A549 (cell line): ENCODE measurements around the gene IL1RL2. TPM values are rescaled to one million over a fixed set of nuclear protein-coding genes. Genes with fewer than 3 reads are reported as not detected.

Source experiments
- ATAC-seq, 2 experiments: fragments of 200-7000 bp in 1 of 2; fragments of >200 bp in 1 of 2; cut with Nextera tagmentation in 1 of 2; cut with Tn5 transposase in 1 of 2; 3 replicates each; pipeline versions ENCODE4 v1.8.0 to v1.9.1; 2018 to 2020; ENCODE audit warnings: mild to moderate bottlenecking in 1 of 2, moderate library complexity in 1 of 2
- CTCF ChIA-PET: fragments of 300-600 bp; sonication (Branson Sonifier 250); formaldehyde crosslinking; extraction: SDS; loops from one replicate; lab custom pipeline; 2021; ENCODE audit warnings: antibody characterized with exemption, inconsistent platforms; lab: Yijun Ruan, JAX
- POLR2A ChIA-PET: fragments of 350-600 bp; formaldehyde crosslinking; extraction: SDS; loops from one replicate; lab custom pipeline; 2021; ENCODE audit warnings: antibody characterized with exemption, inconsistent platforms; lab: Yijun Ruan, JAX
- DNase-seq, 2 experiments: peaks; one replicate each; pipeline versions ENCODE4 v3.0.0 to v3.0.0-alpha.2; 2011 to 2016; ENCODE audit warnings: low read depth in 1 of 2, low spot score in 1 of 2
- FAIRE-seq: peaks from 2 replicates; lab custom pipeline; 2011; peaks lifted over from hg19 to GRCh38; lab: Jason Lieb, UNC
- H3K27ac ChIP-seq, 2 experiments: fragments of >200 bp; sonication (Bioruptor Twin); formaldehyde crosslinking; 3 replicates each; pipeline ENCODE4 v1.5.1; 2016 to 2017
- H3K4me1 ChIP-seq: fragments of >200 bp; sonication (Bioruptor Twin); formaldehyde crosslinking; 3 replicates; pipeline ENCODE4 v1.6.1; 2016
- H3K4me2 ChIP-seq: fragments of >200 bp; sonication (Bioruptor Twin); formaldehyde crosslinking; 3 replicates; pipeline ENCODE4 v1.6.1; 2016
- H3K4me3 ChIP-seq: fragments of >200 bp; sonication (Bioruptor Twin); formaldehyde crosslinking; 3 replicates; pipeline ENCODE4 v1.5.1; 2016
- H3K9me3 ChIP-seq: fragments of >200 bp; sonication (Bioruptor Twin); formaldehyde crosslinking; 3 replicates; pipeline ENCODE4 v1.6.1; 2016
- ELK1 ChIP-seq: fragments of 150-350 bp; IDR thresholded peaks from 2 replicates; pipeline ENCODE4 v1.6.1; 2014; ENCODE audit warnings: low read depth, mild to moderate bottlenecking, low read length
- FOSB ChIP-seq: fragments of 250-450 bp; sonication (Bioruptor Pico); IDR thresholded peaks from 2 replicates; pipeline ENCODE4 v1.5.0; 2020; ENCODE audit warnings: mild to moderate bottlenecking, moderate library complexity
- GATA3 ChIP-seq: IDR thresholded peaks from 2 replicates; pipeline ENCODE4 v1.6.1; 2012; ENCODE audit warnings: borderline replicate concordance
- HEYL ChIP-seq: fragments of 250-450 bp; sonication (Bioruptor Pico); IDR thresholded peaks from 2 replicates; pipeline ENCODE4 v1.8.0; 2021; ENCODE audit warnings: mild to moderate bottlenecking, moderate library complexity
- JUN ChIP-seq, 2 experiments: fragments of >200 bp; sonication (Bioruptor Twin); formaldehyde crosslinking; IDR thresholded peaks; 2 replicates in 1 of 2; 3 replicates in 1 of 2; pipeline ENCODE4 v1.6.1; 2016 to 2017
- KDM1A ChIP-seq: fragments of 200-600 bp; sonication (generic); IDR thresholded peaks from 2 replicates; pipeline ENCODE4 v1.6.1; 2016; ENCODE audit warnings: low read depth, mild to moderate bottlenecking
- NFE2L2 ChIP-seq: fragments of 150-350 bp; conservative IDR thresholded peaks from 2 replicates; pipeline ENCODE4 v1.6.1; 2014; ENCODE audit warnings: low read length
- PBX3 ChIP-seq: IDR thresholded peaks from 2 replicates; pipeline ENCODE4 v1.6.1; 2012
- PHF8 ChIP-seq: fragments of 200-600 bp; sonication (generic); IDR thresholded peaks from 2 replicates; pipeline ENCODE4 v1.6.1; 2016; ENCODE audit warnings: low read depth, mild to moderate bottlenecking, antibody characterized with exemption, moderate library complexity, borderline replicate concordance
- POLR2AphosphoS2 ChIP-seq: conservative IDR thresholded peaks from 2 replicates; pipeline ENCODE4 v1.6.1; 2012; ENCODE audit warnings: low read length, improper control_type of control experiment, inconsistent platforms
- RARB ChIP-seq: fragments of 250-450 bp; sonication (Bioruptor Pico); IDR thresholded peaks from 2 replicates; pipeline ENCODE4 v1.8.0; 2021; ENCODE audit warnings: mild to moderate bottlenecking, moderate library complexity
- SREBF2 ChIP-seq: fragments of 450-650 bp; IDR thresholded peaks from 2 replicates; pipeline ENCODE4 v1.6.1; 2014; ENCODE audit warnings: mild to moderate bottlenecking, moderate library complexity
- WGBS: methylation state at CpG from one replicate; pipeline ENCODE4 v1.1.6; 2017; ENCODE audit errors: missing lambda C conversion rate; 5-methylcytosine and 5-hydroxymethylcytosine counted together
- polyA plus RNA-seq, 4 experiments: library from polyadenylated mRNA; depleted of rRNA in 3 of 4; stranded (reverse); fragments of >200 nt; fragmentation: RNase III in 1 of 4; extraction: RNeasy Plus Mini Kit Qiagen cat#74134 plus additional on column Dnase treatment in 1 of 4; gene quantifications; 2 replicates in 3 of 4; 3 replicates in 1 of 4; pipeline ENCODE4 v1.2.3, GENCODE V29; 2011 to 2017
- TF ChIP-seq, protein P1 (sequence below): IDR thresholded peaks from 2 replicates; pipeline ENCODE4 v1.6.1; 2012
- TF ChIP-seq, protein P2 (sequence below): IDR thresholded peaks from 2 replicates; pipeline ENCODE4 v1.6.1; 2012; ENCODE audit warnings: low read depth, borderline replicate concordance
- TF ChIP-seq, protein P3 (sequence below): fragments of 200-600 bp; sonication (generic); IDR thresholded peaks from 2 replicates; pipeline ENCODE4 v1.6.1; 2016; ENCODE audit warnings: antibody characterized with exemption, mild to moderate bottlenecking, moderate library complexity

The IL1RL2 gene
- polyA plus RNA-seq, 2 of the 4 experiments (the other 2 are of a cell fraction) = 0.05 TPM; not detected in 1

DNA sequence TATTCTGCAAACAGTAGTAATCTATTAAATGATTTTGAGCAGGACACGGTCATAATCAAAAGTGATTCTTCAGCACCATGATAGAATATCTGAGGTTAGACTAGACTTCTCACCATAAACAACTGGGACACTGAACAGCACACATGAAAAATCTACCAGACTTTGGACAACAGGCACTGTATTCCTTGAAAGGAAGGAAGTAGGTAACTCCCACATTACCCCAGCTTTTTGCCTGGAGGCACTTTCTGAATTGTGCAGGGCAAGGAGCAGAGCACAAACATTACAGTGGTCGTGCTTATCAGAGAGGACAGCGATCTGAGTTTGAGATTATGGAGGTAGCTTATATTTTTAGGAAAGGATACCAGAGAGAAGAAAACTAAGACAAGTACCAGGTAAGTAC lies 99.2 kb downstream of the IL1RL2 start:
- ATAC-seq (no peak), FAIRE-seq (no peak), DNase-seq (no peak)
- POLR2A ChIA-PET = interaction anchor here (0.6 kb wide), 1 partner anchor 21 kb away, joined by 3 read pairs; no protein-coding TSS in a partner anchor
- CTCF ChIA-PET = interaction anchor here (0.9 to 1.4 kb wide), 2 partner anchors 10 to 266 kb away, joined by 3 read pairs; no protein-coding TSS in a partner anchor
- WGBS = 13% methylated on average over 3 of the region's 3 CpGs
- Histone ChIP-seq H3K4me2 (no peak overlapping the region), H3K4me3 (no peak overlapping the region), H3K9me3 (no peaks in the 10 kb centered on the region), H3K4me1 (no peaks in the 10 kb centered on the region), H3K27ac (no peak overlapping the region)
- TF ChIP-seq PBX3 (no peak), HEYL (CRISPR knock-in tag) (no peak), RARB (CRISPR knock-in tag) (no peak), JUN (IDR thresholded peaks at IDR 0.05) (no peak), FOSB (CRISPR knock-in tag) (no peak), SREBF2 (no peak), ELK1 (no peak), KDM1A (no peak)
- TF ChIP-seq, protein P1, sequence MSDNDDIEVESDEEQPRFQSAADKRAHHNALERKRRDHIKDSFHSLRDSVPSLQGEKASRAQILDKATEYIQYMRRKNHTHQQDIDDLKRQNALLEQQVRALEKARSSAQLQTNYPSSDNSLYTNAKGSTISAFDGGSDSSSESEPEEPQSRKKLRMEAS = no peak

DNA sequence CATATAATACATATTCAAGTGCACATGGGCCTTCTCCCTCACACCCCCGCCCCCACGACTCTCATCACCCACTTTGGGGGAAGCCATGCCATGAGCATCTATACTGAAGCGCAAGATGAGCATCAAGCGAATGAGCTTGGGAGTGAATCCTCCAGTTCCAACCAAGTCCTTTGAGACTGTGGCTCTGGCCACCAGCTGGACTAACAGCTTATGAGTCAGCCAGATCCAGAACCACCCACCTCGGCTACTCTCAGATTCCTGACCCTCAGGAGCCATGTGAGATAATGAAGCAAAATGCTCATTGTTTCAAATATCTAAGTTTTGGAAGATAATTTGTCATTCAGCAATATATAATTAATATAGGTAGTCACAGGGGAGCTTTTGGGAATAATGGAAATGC lies 102.3 kb downstream of the IL1RL2 start:
- TF ChIP-seq GATA3 = no peak
- TF ChIP-seq, protein P2, sequence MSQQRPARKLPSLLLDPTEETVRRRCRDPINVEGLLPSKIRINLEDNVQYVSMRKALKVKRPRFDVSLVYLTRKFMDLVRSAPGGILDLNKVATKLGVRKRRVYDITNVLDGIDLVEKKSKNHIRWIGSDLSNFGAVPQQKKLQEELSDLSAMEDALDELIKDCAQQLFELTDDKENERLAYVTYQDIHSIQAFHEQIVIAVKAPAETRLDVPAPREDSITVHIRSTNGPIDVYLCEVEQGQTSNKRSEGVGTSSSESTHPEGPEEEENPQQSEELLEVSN = no peak
- TF ChIP-seq NFE2L2 = no peak
- TF ChIP-seq KDM1A = no peak
- no peak for TF ChIP-seq POLR2AphosphoS2
- TF ChIP-seq, protein P3, sequence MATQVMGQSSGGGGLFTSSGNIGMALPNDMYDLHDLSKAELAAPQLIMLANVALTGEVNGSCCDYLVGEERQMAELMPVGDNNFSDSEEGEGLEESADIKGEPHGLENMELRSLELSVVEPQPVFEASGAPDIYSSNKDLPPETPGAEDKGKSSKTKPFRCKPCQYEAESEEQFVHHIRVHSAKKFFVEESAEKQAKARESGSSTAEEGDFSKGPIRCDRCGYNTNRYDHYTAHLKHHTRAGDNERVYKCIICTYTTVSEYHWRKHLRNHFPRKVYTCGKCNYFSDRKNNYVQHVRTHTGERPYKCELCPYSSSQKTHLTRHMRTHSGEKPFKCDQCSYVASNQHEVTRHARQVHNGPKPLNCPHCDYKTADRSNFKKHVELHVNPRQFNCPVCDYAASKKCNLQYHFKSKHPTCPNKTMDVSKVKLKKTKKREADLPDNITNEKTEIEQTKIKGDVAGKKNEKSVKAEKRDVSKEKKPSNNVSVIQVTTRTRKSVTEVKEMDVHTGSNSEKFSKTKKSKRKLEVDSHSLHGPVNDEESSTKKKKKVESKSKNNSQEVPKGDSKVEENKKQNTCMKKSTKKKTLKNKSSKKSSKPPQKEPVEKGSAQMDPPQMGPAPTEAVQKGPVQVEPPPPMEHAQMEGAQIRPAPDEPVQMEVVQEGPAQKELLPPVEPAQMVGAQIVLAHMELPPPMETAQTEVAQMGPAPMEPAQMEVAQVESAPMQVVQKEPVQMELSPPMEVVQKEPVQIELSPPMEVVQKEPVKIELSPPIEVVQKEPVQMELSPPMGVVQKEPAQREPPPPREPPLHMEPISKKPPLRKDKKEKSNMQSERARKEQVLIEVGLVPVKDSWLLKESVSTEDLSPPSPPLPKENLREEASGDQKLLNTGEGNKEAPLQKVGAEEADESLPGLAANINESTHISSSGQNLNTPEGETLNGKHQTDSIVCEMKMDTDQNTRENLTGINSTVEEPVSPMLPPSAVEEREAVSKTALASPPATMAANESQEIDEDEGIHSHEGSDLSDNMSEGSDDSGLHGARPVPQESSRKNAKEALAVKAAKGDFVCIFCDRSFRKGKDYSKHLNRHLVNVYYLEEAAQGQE = no peak
- no peak for TF ChIP-seq RARB (CRISPR knock-in tag)
- TF ChIP-seq PHF8 = no peak
- FAIRE-seq (no peak), DNase-seq (no peak), ATAC-seq (no peak)
- Histone ChIP-seq H3K27ac (no peak overlapping the region), H3K9me3 (no peaks in the 10 kb centered on the region), H3K4me1 (no peaks in the 10 kb centered on the region), H3K4me2 (no peak overlapping the region), H3K4me3 (no peak overlapping the region)
- CTCF ChIA-PET = no interaction called here
- 47% methylated on average over 5 of the region's 5 CpGs for WGBS
- POLR2A ChIA-PET = no interaction called here

Other genes starting within 250 kb of the IL1RL2 start
- gene IL1R2, start 195.1 kb upstream of the IL1RL2 start, polyA plus RNA-seq (2011; rRNA removed) = 1.7 and 2.3 TPM in 2 replicates
- gene IL1R2, start 195.1 kb upstream of the IL1RL2 start, polyA plus RNA-seq (2017; fragmentation: RNase III; extraction: RNeasy Plus Mini Kit Qiagen cat#74134 plus additional on column Dnase treatment) = 0.71 to 0.83 TPM (median 0.71 TPM) in 3 replicates
- 34.7 and 38.0 TPM in 2 replicates for gene IL1R1, start 44.3 kb upstream of the IL1RL2 start, polyA plus RNA-seq (2011; rRNA removed)
- 25.3 to 35.9 TPM (median 32.5 TPM) in 3 replicates for gene IL1R1, start 44.3 kb upstream of the IL1RL2 start, polyA plus RNA-seq (2017; fragmentation: RNase III; extraction: RNeasy Plus Mini Kit Qiagen cat#74134 plus additional on column Dnase treatment)
- gene IL1RL1, start 124.5 kb downstream of the IL1RL2 start, polyA plus RNA-seq (2011; rRNA removed) = 0.77 and 0.84 TPM in 2 replicates
- 0.03 to 0.04 TPM (median 0.03 TPM) in 3 replicates for gene IL1RL1, start 124.5 kb downstream of the IL1RL2 start, polyA plus RNA-seq (2017; fragmentation: RNase III; extraction: RNeasy Plus Mini Kit Qiagen cat#74134 plus additional on column Dnase treatment)
- gene IL18R1, start 168.8 kb downstream of the IL1RL2 start, polyA plus RNA-seq (2011; rRNA removed) = 2.6 and 3.5 TPM in 2 replicates
- 0.73 to 0.99 TPM (median 0.87 TPM) in 3 replicates for gene IL18R1, start 168.8 kb downstream of the IL1RL2 start, polyA plus RNA-seq (2017; fragmentation: RNase III; extraction: RNeasy Plus Mini Kit Qiagen cat#74134 plus additional on column Dnase treatment)
- gene IL18RAP, start 236.1 kb downstream of the IL1RL2 start, polyA plus RNA-seq (2011; rRNA removed) = 0.04 and 0.12 TPM in 2 replicates
- not detected in 3 replicates for gene IL18RAP, start 236.1 kb downstream of the IL1RL2 start, polyA plus RNA-seq (2017; fragmentation: RNase III; extraction: RNeasy Plus Mini Kit Qiagen cat#74134 plus additional on column Dnase treatment)